GM12878 (cell line): ENCODE data around the gene BCL2L13. TPM values are rescaled to one million over a fixed set of nuclear protein-coding genes. Genes with fewer than 3 reads are reported as not detected.

Experiments
- ATAC-seq: fragments of 200-7000 bp; cut with Tn5 transposase; 3 replicates; pipeline ENCODE4 v1.9.1; 2020; ENCODE audit warnings: mild to moderate bottlenecking, moderate library complexity
- BruUV-seq: library from RNA; stranded (reverse); fragments of 400-500 nt; replicated peaks from 2 replicates; lab custom pipeline; 2021; lab: Mats Ljungman, UMichigan
- CTCF ChIA-PET: fragments of 300-600 bp; sonication (Branson Sonifier 250); formaldehyde crosslinking; extraction: SDS; loops from one replicate; lab custom pipeline; 2021; ENCODE audit warnings: inconsistent platforms; lab: Yijun Ruan, JAX
- POLR2A ChIA-PET: fragments of 350-600 bp; formaldehyde crosslinking; extraction: SDS; loops from one replicate; lab custom pipeline; 2021; ENCODE audit warnings: inconsistent platforms; lab: Charles Lee
- RAD21 ChIA-PET: fragments of 300-600 bp; sonication (Branson Sonifier 250); formaldehyde crosslinking; loops from one replicate; lab custom pipeline; 2023; ENCODE audit warnings: antibody characterized with exemption; ENCODE audit not compliant: unreplicated experiment; lab: Charles Lee
- SMC1A ChIA-PET: fragments of 300-600 bp; sonication (Branson Sonifier 250); formaldehyde crosslinking; loops from one replicate; lab custom pipeline; 2023; ENCODE audit not compliant: unreplicated experiment, uncharacterized antibody; lab: Charles Lee
- DNase-seq: peaks from one replicate; pipeline ENCODE4 v3.0.0-alpha.2; 2011; ENCODE audit warnings: low read depth, low spot score
- FAIRE-seq: peaks from 3 replicates; lab custom pipeline; 2011; peaks lifted over from hg19 to GRCh38; lab: Jason Lieb, UNC
- H2AFZ ChIP-seq: 2 replicates; pipeline ENCODE4 v1.6.0; 2011; ENCODE audit warnings: low read depth, low read length, control low read depth; ENCODE audit not compliant: control insufficient read depth
- H3K27ac ChIP-seq: 2 replicates; pipeline ENCODE4 v1.5.1; 2011; ENCODE audit warnings: control low read depth; ENCODE audit not compliant: control insufficient read depth, insufficient read depth
- H3K27me3 ChIP-seq, 2 experiments: replicated peaks in 1 of 2; 2 replicates each; pipeline versions ENCODE4 v1.6.0 to v1.6.1; 2011; ENCODE audit warnings: low read length in 1 of 2; ENCODE audit not compliant: control insufficient read depth in 2 of 2, insufficient read depth in 2 of 2
- H3K36me3 ChIP-seq, 2 experiments: 2 replicates each; pipeline ENCODE4 v1.5.1; 2011; ENCODE audit warnings: low read length in 1 of 2; ENCODE audit not compliant: control insufficient read depth in 2 of 2, insufficient read depth in 2 of 2
- H3K4me1 ChIP-seq: 2 replicates; pipeline ENCODE4 v1.6.1; 2011; ENCODE audit warnings: mild to moderate bottlenecking, low read length, moderate library complexity, mixed read lengths; ENCODE audit not compliant: control insufficient read depth, insufficient read depth
- H3K4me2 ChIP-seq: 2 replicates; pipeline ENCODE4 v1.6.0; 2011; ENCODE audit warnings: control low read depth; ENCODE audit not compliant: control insufficient read depth, insufficient read depth
- H3K4me3 ChIP-seq: fragments of 200-600 bp; sonication (generic); 2 replicates; pipeline ENCODE4 v1.5.1; 2016
- H3K79me2 ChIP-seq: 2 replicates; pipeline ENCODE4 v1.6.0; 2011; ENCODE audit warnings: low read length; ENCODE audit not compliant: control insufficient read depth, insufficient read depth
- H3K9ac ChIP-seq: 2 replicates; pipeline ENCODE4 v1.8.0; 2011; ENCODE audit warnings: low read length, control low read depth, mixed read lengths; ENCODE audit not compliant: control insufficient read depth, insufficient read depth
- H3K9me3 ChIP-seq: replicated peaks from 3 replicates; pipeline ENCODE4 v1.5.1; 2011; ENCODE audit warnings: mild to moderate bottlenecking, low read length; ENCODE audit not compliant: control insufficient read depth, insufficient read depth
- H4K20me1 ChIP-seq: 2 replicates; pipeline ENCODE4 v1.6.0; 2011; ENCODE audit not compliant: control insufficient read depth, insufficient read depth
- CBFB ChIP-seq: IDR thresholded peaks from 2 replicates; pipeline ENCODE4 v1.6.1; 2016; ENCODE audit warnings: antibody characterized with exemption, low read depth
- CBX5 ChIP-seq: sonication (generic); IDR thresholded peaks from 2 replicates; pipeline ENCODE4 v1.6.1; 2016; ENCODE audit warnings: low read depth, moderate library complexity, mild to moderate bottlenecking, inconsistent platforms
- CREM ChIP-seq: IDR thresholded peaks from 2 replicates; pipeline ENCODE4 v1.6.1; 2014; ENCODE audit warnings: antibody characterized with exemption, low read depth
- E2F8 ChIP-seq: fragments of 450-650 bp; IDR thresholded peaks from 2 replicates; pipeline ENCODE4 v1.6.1; 2018; ENCODE audit warnings: mild to moderate bottlenecking, low read depth, moderate library complexity; ENCODE audit not compliant: partially characterized antibody
- ETV6 ChIP-seq, 2 experiments: fragments of 450-650 bp in 1 of 2; IDR thresholded peaks in 1 of 2; conservative IDR thresholded peaks in 1 of 2; 2 replicates each; pipeline ENCODE4 v1.6.1; 2014; ENCODE audit warnings: antibody characterized with exemption in 1 of 2, borderline replicate concordance in 1 of 2, low read depth in 1 of 2, mild to moderate bottlenecking in 1 of 2, moderate library complexity in 1 of 2
- MEF2A ChIP-seq: IDR thresholded peaks from 2 replicates; pipeline ENCODE4 v1.6.1; 2011; ENCODE audit warnings: low read depth, mild to moderate bottlenecking, low read length, moderate library complexity; ENCODE audit not compliant: insufficient read depth
- MTA3 ChIP-seq: IDR thresholded peaks from 2 replicates; pipeline ENCODE4 v1.6.1; 2012; ENCODE audit warnings: low read length, inconsistent platforms, borderline replicate concordance
- NBN ChIP-seq: fragments of 450-650 bp; IDR thresholded peaks from 2 replicates; pipeline ENCODE4 v1.6.1; 2016
- RFX5 ChIP-seq: IDR thresholded peaks from 2 replicates; pipeline ENCODE4 v1.6.1; 2011; ENCODE audit warnings: low read depth, low read length, improper control_type of control experiment
- SMC3 ChIP-seq: IDR thresholded peaks from 2 replicates; pipeline ENCODE4 v1.6.1; 2011; ENCODE audit warnings: low read length, improper control_type of control experiment, borderline replicate concordance
- SP1 ChIP-seq: IDR thresholded peaks from one replicate; pipeline ENCODE4 v1.6.1; 2011; ENCODE audit warnings: low read depth, low read length
- STAT3 ChIP-seq: IDR thresholded peaks from 2 replicates; pipeline ENCODE4 v1.6.1; 2011; ENCODE audit warnings: low read depth, low read length, improper control_type of control experiment
- WGBS: methylation state at CpG from one replicate; pipeline ENCODE4 v1.1.6; 2016; ENCODE audit warnings: low lambda C conversion rate; ENCODE audit not compliant: insufficient replicate concordance, insufficient coverage; ENCODE audit errors: missing lambda C conversion rate; 5-methylcytosine and 5-hydroxymethylcytosine counted together
- in situ Hi-C: fragments of 300-500 bp; cut with MboI; formaldehyde crosslinking; loops from 9 replicates; pipeline ENCODE4 v1.14.3; 2018; ENCODE audit warnings: mixed read lengths
- intact Hi-C: fragments of 100-400 bp; cut with micrococcal nuclease; formaldehyde crosslinking; loops from one replicate; pipeline ENCODE4 v1.14.2; 2022; ENCODE audit not compliant: unreplicated experiment
- polyA plus RNA-seq, 11 experiments: library from polyadenylated mRNA; depleted of rRNA in 4 of 11; unstranded in 6 of 11; stranded (reverse) in 5 of 11; fragments of >200 nt; fragmentation: Nextera tagmentation in 4 of 11; fragmentation: Illumina TruSeq in 1 of 11; extraction: Ambion mirVana in 4 of 11; extraction: Trizol in 1 of 11; gene quantifications; 1 replicate in 1 of 11; 2 replicates in 10 of 11; pipeline versions ENCODE4 v1.2.1 to v1.2.3, GENCODE V29; 2011 to 2016; ENCODE audit warnings: inconsistent platforms in 2 of 11, missing spikeins in 2 of 11, low read depth in 1 of 11
- total RNA-seq, 4 experiments: library from RNA; depleted of rRNA in 3 of 4; stranded (reverse); fragments of >200 nt in 3 of 4; fragmentation: Illumina TruSeq in 1 of 4; extraction: Trizol in 1 of 4; gene quantifications; 2 replicates each; pipeline versions ENCODE4 v1.2.1 to v1.2.3, GENCODE V29; 2013 to 2021
- TF ChIP-seq, protein P1 (sequence below): IDR thresholded peaks from 2 replicates; pipeline ENCODE4 v1.6.1; 2012; ENCODE audit warnings: low read length, inconsistent platforms
- TF ChIP-seq, protein P2 (sequence below): fragments of 450-650 bp; formaldehyde crosslinking; IDR thresholded peaks from 2 replicates; pipeline ENCODE4 v1.4.0; 2020; ENCODE audit warnings: mild to moderate bottlenecking, moderate library complexity

The BCL2L13 gene
- total and polyA plus RNA-seq, 10 of the 15 experiments (the other 5 are each of a cell fraction or from before 2014, with no cell fraction given), result 18.6 to 30.6 (median 28.2) TPM

GRCh38 chr22:17749605-17750395 is 111.2 kb downstream of the BCL2L13 start (continued):
- TF ChIP-seq CREM (no peak), ETV6 (conservative IDR thresholded peaks at IDR 0.05 in 1 of 2, IDR thresholded peaks at IDR 0.05 in 1 of 2; ENCODE audit: borderline replicate concordance in 1 of 2, low read depth in 1 of 2) (no peak)
- TF ChIP-seq, all 136 proteins: peak for 0

GRCh38 chr22:17751596-17751995 is 113.0 kb downstream of the BCL2L13 start:
- no peak overlapping the region for H3K4me3 ChIP-seq
- 98% methylated on average over 6 of the region's 6 CpGs for WGBS
- FAIRE-seq (no peak), DNase-seq (no peak), ATAC-seq (no peak; the same call in 2 of the 3 replicates)
- SMC1A ChIA-PET, result interaction anchor here (0.9 to 1.5 kb wide), 2 partner anchors 14 to 324 kb away, joined by 3 to 4 read pairs; no protein-coding TSS in a partner anchor
- H3K9me3 ChIP-seq, result no peaks in the 10 kb centered on the region
- RAD21 ChIA-PET, result interaction anchor here (1.8 kb wide), 1 partner anchor 324 kb away, joined by 4 read pairs; no protein-coding TSS in a partner anchor
- H3K27me3 ChIP-seq, result no peaks in the 10 kb centered on the region
- H3K36me3 ChIP-seq, result peaks cover 4 to 10% of the 10 kb centered on the region in 2 experiments; a peak in 3 of 4 replicates
- POLR2A ChIA-PET, result no interaction called here
- peaks cover 22% of the 10 kb centered on the region for H3K79me2 ChIP-seq
- H3K9ac ChIP-seq, result no peak overlapping the region
- H3K27ac ChIP-seq, result no peak overlapping the region
- H2AFZ ChIP-seq, result no peak overlapping the region
- no peaks in the 10 kb centered on the region for H3K4me1 ChIP-seq
- in situ Hi-C loops, result no loop called here
- intact Hi-C loops, result no loop called here
- CTCF ChIA-PET, result interaction anchor here (0.6 to 2.0 kb wide), 3 partner anchors 9 to 243 kb away, joined by 3 to 10 read pairs (median 9); no protein-coding TSS in a partner anchor
- BruUV-seq, result no TSS peak
- H4K20me1 ChIP-seq, result no peaks in the 10 kb centered on the region; the same call in 1 of the 2 replicates
- H3K4me2 ChIP-seq, result no peak overlapping the region
- no peak for TF ChIP-seq MEF2A
- no peak for TF ChIP-seq CBFB
- TF ChIP-seq MTA3, result no peak
- no peak for TF ChIP-seq SMC3
- TF ChIP-seq RFX5, result no peak
- no peak for TF ChIP-seq SP1
- TF ChIP-seq E2F8, result no peak
- TF ChIP-seq NBN, result no peak
- no peak for TF ChIP-seq CBX5
- TF ChIP-seq, protein P1, sequence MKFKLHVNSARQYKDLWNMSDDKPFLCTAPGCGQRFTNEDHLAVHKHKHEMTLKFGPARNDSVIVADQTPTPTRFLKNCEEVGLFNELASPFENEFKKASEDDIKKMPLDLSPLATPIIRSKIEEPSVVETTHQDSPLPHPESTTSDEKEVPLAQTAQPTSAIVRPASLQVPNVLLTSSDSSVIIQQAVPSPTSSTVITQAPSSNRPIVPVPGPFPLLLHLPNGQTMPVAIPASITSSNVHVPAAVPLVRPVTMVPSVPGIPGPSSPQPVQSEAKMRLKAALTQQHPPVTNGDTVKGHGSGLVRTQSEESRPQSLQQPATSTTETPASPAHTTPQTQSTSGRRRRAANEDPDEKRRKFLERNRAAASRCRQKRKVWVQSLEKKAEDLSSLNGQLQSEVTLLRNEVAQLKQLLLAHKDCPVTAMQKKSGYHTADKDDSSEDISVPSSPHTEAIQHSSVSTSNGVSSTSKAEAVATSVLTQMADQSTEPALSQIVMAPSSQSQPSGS, result no peak
- no peak for TF ChIP-seq STAT3
- TF ChIP-seq, protein P2, sequence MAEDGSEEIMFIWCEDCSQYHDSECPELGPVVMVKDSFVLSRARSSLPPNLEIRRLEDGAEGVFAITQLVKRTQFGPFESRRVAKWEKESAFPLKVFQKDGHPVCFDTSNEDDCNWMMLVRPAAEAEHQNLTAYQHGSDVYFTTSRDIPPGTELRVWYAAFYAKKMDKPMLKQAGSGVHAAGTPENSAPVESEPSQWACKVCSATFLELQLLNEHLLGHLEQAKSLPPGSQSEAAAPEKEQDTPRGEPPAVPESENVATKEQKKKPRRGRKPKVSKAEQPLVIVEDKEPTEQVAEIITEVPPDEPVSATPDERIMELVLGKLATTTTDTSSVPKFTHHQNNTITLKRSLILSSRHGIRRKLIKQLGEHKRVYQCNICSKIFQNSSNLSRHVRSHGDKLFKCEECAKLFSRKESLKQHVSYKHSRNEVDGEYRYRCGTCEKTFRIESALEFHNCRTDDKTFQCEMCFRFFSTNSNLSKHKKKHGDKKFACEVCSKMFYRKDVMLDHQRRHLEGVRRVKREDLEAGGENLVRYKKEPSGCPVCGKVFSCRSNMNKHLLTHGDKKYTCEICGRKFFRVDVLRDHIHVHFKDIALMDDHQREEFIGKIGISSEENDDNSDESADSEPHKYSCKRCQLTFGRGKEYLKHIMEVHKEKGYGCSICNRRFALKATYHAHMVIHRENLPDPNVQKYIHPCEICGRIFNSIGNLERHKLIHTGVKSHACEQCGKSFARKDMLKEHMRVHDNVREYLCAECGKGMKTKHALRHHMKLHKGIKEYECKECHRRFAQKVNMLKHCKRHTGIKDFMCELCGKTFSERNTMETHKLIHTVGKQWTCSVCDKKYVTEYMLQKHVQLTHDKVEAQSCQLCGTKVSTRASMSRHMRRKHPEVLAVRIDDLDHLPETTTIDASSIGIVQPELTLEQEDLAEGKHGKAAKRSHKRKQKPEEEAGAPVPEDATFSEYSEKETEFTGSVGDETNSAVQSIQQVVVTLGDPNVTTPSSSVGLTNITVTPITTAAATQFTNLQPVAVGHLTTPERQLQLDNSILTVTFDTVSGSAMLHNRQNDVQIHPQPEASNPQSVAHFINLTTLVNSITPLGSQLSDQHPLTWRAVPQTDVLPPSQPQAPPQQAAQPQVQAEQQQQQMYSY (CRISPR knock-in tag), result no peak
